Activated CD4-positive, alpha-beta T cell treated with anti-CD3 and anti-CD28 coated beads for 36 hours (primary cell): Measurements from ENCODE around the gene ITPA. TPM values are rescaled to one million over a fixed set of nuclear protein-coding genes. Genes with fewer than 3 reads are reported as not detected.
"Not testable (repeated sequence)": the region's sequence is repeated elsewhere in the genome, so short reads cannot be mapped to it uniquely, and the experiment has no call there.

Experiments used
- ATAC-seq: fragments of 200-7000 bp; cut with Tn5 transposase; one replicate; pipeline ENCODE4 v1.10.0; 2021; ENCODE audit warnings: mild to moderate bottlenecking, moderate library complexity
- CTCF ChIA-PET: fragments of 350-600 bp; sonication (Branson Sonifier 250); formaldehyde crosslinking; loops from one replicate; lab custom pipeline; 2021; ENCODE audit warnings: antibody characterized with exemption; lab: Charles Lee
- POLR2A ChIA-PET: fragments of 350-600 bp; sonication (Branson Sonifier 250); formaldehyde crosslinking; loops from one replicate; lab custom pipeline; 2021; ENCODE audit warnings: antibody characterized with exemption, inconsistent platforms; lab: Charles Lee
- DNase-seq: peaks from one replicate; pipeline ENCODE4 v3.0.0-alpha.2; 2020
- H3K27ac Mint-ChIP-seq: one replicate; pipeline ENCODE4 v1.8.0; 2021; ENCODE audit warnings: mixed read lengths
- H3K27me3 Mint-ChIP-seq: one replicate; pipeline ENCODE4 v1.8.0; 2021; ENCODE audit warnings: mixed read lengths
- H3K36me3 Mint-ChIP-seq: one replicate; pipeline ENCODE4 v1.8.0; 2021; ENCODE audit warnings: low read depth, mixed read lengths
- H3K4me1 Mint-ChIP-seq: one replicate; pipeline ENCODE4 v1.8.0; 2021; ENCODE audit warnings: mixed read lengths
- H3K4me3 Mint-ChIP-seq: one replicate; pipeline ENCODE4 v1.8.0; 2021; ENCODE audit warnings: mild to moderate bottlenecking, moderate library complexity, mixed read lengths
- H3K9me3 Mint-ChIP-seq: one replicate; pipeline ENCODE4 v1.8.0; 2021; ENCODE audit warnings: low read depth, mixed read lengths
- intact Hi-C, 2 experiments: fragments of 100-400 bp; cut with DNase I in 1 of 2; cut with micrococcal nuclease in 1 of 2; formaldehyde crosslinking; loops; one replicate each; pipeline versions ENCODE4 v1.14.2 to v1.15.1; 2022 to 2024; cut with DNase I, micrococcal nuclease
- total RNA-seq, 2 experiments: library from RNA; stranded (reverse); gene quantifications; one replicate each; pipeline ENCODE4 v1.2.3, GENCODE V29; 2021

Gene ITPA
- total RNA-seq, 2 experiments from 2014 or later: 32.7 to 67.5 TPM

DNA sequence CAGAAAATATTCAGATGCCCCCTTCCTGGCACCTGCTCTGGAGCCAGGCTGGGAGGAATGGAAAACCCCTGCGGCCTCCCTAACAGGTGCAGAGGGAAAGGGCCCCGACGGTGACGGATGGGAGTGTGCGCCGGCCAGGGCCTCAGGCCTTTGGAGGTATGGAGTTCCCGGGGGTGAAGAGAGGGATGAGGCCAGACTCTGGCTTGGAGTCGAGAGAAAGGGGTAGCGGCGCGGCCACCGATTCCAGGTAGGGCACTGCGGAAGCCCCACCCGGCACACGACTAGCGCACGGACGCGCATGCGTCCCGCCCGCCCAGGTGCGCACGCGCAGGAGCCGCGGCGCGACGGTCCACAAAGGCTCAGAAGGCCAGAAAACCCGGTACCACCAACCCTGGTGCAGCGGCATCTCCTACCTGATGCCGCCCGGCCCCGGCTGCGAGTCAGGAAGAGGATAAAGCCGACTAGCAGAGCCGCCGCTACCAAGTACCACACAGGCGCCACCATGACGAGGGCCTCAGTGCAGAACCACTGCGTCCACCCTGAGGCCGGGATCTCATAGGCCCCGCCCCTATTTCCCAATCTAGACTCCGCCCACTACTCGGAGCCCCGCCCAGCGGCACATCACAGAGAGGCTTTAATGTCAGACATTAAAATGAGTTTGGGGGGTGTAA lies 5.0 kb upstream of the ITPA start, which contains the start of gene DDRGK1:
Gene DDRGK1, minus strand, starts transcription at position 559 of the 671 bp plus-strand sequence. Its CDS starts 55 bp downstream, at position 504.
- ATAC-seq (peak; percentile 91), DNase-seq (peak; percentile 94)
- H3K4me3 Mint-ChIP-seq: peak within 1 kb of the TSS; percentile 92
- ChIA-PET POLR2A (no interaction called here), CTCF (no interaction called here)
- intact Hi-C loops: loop anchor here (1.0 to 5.0 kb wide), 8 partner anchors 31 to 563 kb away; partner anchors contain the start of genes FASTKD5 (in 2 of the 2), MRPS26 (in 2 of the 2), UBOX5 (in 2 of the 2) and ADISSP (in 1 of the 2)
- H3K4me1 Mint-ChIP-seq: peaks cover 12% of the 10 kb centered on the region
- no peaks in the 10 kb centered on the region for H3K27me3 Mint-ChIP-seq
- peak within 1 kb of the TSS; percentile 98 for H3K27ac Mint-ChIP-seq
- no peaks in the 10 kb centered on the region for H3K9me3 Mint-ChIP-seq
- H3K36me3 Mint-ChIP-seq: peaks cover 25% of the 10 kb centered on the region

DNA sequence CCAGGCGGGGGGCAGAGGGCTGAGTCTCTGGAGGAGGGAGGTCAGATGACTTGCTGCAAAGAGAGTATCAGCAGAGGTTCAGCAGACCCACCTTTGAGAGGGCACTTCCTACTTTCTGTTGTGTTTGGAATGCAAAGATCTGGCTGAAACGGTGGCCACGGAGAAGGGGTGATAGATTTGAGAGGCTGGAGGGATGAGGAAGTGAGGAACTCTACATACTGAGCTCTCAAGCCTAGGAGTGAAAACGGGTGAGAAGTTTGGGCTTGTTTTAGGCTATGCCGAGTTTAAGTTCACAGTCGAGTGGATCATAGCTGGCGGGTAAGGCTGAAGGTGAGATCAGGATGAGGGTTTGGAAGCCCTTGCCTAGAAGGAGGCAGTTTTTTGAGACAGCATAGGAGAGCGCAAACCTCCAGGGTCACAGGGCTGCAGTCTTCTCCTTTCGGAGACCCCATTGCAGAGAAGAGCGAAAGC lies 477 bp upstream of the ITPA start:
- peaks cover 14% of the 10 kb centered on the region for H3K36me3 Mint-ChIP-seq
- DNase-seq (no peak), ATAC-seq (no peak)
- peaks cover 13% of the 10 kb centered on the region for H3K4me1 Mint-ChIP-seq
- intact Hi-C loops: loop anchor here in 1 of 2 experiments (1.0 to 2.0 kb wide), 2 partner anchors 36 to 50 kb away; partner anchors contain the start of genes FASTKD5, LZTS3 and UBOX5
- peak overlapping the region; percentile 90 for H3K4me3 Mint-ChIP-seq
- H3K27me3 Mint-ChIP-seq: no peaks in the 10 kb centered on the region
- H3K27ac Mint-ChIP-seq: peak overlapping the region; percentile 92
- ChIA-PET CTCF (interaction anchor here (1.0 to 1.5 kb wide), 3 partner anchors 9 to 107 kb away, joined by 3 to 4 read pairs (median 3); no protein-coding TSS in a partner anchor), POLR2A (no interaction called here)
- no peaks in the 10 kb centered on the region for H3K9me3 Mint-ChIP-seq

DNA sequence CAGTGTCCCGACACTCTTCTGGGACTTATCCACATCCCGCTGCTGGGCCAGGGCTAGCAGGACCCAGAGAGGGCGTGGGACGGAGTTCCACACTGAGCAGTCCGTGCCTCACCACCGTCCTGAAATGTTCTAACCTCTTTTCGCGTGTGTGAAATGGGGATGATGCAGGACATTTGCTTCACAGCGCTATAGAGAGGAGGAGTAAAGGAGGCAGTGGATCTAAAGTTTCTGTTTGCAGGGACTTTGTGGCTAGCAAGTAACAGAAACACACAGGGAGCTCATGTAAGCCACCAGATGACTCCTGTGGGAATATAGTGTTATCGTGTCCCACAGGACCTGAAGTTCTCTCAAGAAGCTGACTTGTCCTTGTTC lies 634 bp downstream of the ITPA start:
- intact Hi-C loops: loop anchor here in 1 of 2 experiments (1.0 to 2.0 kb wide), 2 partner anchors 37 to 51 kb away; partner anchors contain the start of genes FASTKD5, LZTS3 and UBOX5
- ChIA-PET POLR2A (no interaction called here), CTCF (interaction anchor here (1.2 to 1.3 kb wide), 2 partner anchors 10 to 39 kb away, joined by 3 to 4 read pairs; no protein-coding TSS in a partner anchor)
- H3K9me3 Mint-ChIP-seq: no peaks in the 10 kb centered on the region
- H3K27me3 Mint-ChIP-seq: no peaks in the 10 kb centered on the region
- H3K4me3 Mint-ChIP-seq: peak overlapping the region; percentile 90
- DNase-seq: peak; percentile 28
- peak; percentile 54 for ATAC-seq
- H3K27ac Mint-ChIP-seq: peak overlapping the region; percentile 92
- peaks cover 10% of the 10 kb centered on the region for H3K4me1 Mint-ChIP-seq
- H3K36me3 Mint-ChIP-seq: peaks cover 15% of the 10 kb centered on the region

DNA sequence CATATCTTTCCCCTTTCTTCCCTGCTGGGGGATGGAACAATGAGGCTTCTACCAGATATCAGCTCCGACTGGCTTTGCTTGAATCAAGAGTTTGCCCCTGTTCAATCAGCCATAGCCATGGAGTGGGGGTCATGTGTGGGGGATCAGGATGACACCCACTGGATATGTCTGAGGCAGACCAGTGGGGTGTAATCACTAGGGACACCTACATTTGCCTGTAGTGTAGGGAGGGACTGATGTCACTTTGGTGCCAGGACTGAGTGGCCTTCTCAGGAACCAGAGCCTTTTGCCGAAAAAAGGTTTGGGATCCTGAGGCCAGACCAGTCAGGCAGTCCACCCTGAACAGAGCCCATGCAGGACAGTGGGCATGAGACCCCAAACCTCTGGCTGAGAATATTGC lies 1.0 kb downstream of the ITPA start:
- ChIA-PET CTCF (interaction anchor here (1.2 to 1.3 kb wide), 2 partner anchors 9 to 39 kb away, joined by 3 to 4 read pairs; no protein-coding TSS in a partner anchor), POLR2A (no interaction called here)
- peak overlapping the region; percentile 92 for H3K27ac Mint-ChIP-seq
- no peaks in the 10 kb centered on the region for H3K9me3 Mint-ChIP-seq
- no peaks in the 10 kb centered on the region for H3K27me3 Mint-ChIP-seq
- peaks cover 10% of the 10 kb centered on the region for H3K4me1 Mint-ChIP-seq
- no peak for DNase-seq
- no peak for ATAC-seq
- H3K4me3 Mint-ChIP-seq: peak overlapping the region; percentile 90
- intact Hi-C loops: no loop called here
- peaks cover 15% of the 10 kb centered on the region for H3K36me3 Mint-ChIP-seq

DNA sequence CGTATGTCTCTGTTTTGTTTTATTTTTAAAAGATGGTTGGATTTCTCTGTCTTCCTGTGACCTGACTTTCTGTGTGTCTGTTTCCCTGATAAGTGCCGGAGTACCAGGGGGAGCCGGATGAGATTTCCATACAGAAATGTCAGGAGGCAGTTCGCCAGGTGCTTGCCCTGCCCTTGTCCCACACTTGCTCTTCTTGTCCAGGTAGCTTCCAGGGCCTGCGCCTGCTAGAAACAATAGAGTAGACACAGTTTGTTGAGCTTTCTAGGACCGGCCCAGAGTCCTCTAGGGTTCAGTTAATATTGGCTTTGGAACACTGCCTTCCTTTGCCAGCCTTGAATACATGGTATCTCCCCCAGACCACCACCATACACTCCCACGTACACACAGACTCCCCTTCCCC lies 3.9 kb downstream of the ITPA start:
- H3K27me3 Mint-ChIP-seq: no peaks in the 10 kb centered on the region
- CTCF ChIA-PET: no interaction called here
- H3K9me3 Mint-ChIP-seq: no peaks in the 10 kb centered on the region
- POLR2A ChIA-PET: no interaction called here
- H3K4me3 Mint-ChIP-seq: no peak overlapping the region
- H3K4me1 Mint-ChIP-seq: peaks cover 10% of the 10 kb centered on the region
- peaks cover 17% of the 10 kb centered on the region for H3K36me3 Mint-ChIP-seq
- intact Hi-C loops: no loop called here
- no peak overlapping the region for H3K27ac Mint-ChIP-seq
- DNase-seq (no peak), ATAC-seq (no peak)

DNA sequence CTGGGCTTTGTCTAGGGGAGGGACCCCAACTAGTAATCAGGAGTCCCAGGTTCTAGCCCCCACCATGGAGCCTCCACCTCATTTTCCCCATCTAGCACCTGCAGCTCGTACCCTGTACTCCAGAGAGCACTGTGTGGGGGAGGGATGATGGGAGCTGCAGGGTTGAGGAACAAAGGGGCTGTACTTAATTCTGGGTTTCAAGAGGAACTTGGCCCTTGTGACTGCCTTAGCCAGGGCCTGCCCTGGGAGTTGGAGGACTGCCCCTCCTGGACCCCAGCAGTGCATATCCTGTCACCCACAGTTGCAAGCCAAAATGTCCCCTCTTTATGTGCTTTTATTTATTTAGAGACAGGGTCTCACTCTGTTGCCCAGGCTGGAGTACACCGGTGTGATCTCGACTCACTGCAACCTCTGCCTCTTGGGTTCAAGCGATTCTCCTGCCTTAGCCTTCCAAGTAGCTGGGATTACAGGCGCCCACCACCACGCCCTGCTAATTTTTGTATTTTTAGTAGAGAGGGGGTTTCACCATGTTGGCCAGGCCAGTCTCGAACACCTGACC lies 6.1 kb downstream of the ITPA start:
- H3K4me3 Mint-ChIP-seq, H3K9me3 Mint-ChIP-seq, CTCF ChIA-PET, H3K27ac Mint-ChIP-seq, H3K27me3 Mint-ChIP-seq, DNase-seq, ATAC-seq, H3K4me1 Mint-ChIP-seq: not testable (repeated sequence)
- intact Hi-C loops: loop anchor here in 1 of 2 experiments (5.0 kb wide), 1 partner anchor 62 kb away; no protein-coding TSS in a partner anchor
- POLR2A ChIA-PET: interaction anchor here (0.6 kb wide), 1 partner anchor 56 kb away, joined by 3 read pairs; no protein-coding TSS in a partner anchor
- peaks cover 19% of the 10 kb centered on the region for H3K36me3 Mint-ChIP-seq

DNA sequence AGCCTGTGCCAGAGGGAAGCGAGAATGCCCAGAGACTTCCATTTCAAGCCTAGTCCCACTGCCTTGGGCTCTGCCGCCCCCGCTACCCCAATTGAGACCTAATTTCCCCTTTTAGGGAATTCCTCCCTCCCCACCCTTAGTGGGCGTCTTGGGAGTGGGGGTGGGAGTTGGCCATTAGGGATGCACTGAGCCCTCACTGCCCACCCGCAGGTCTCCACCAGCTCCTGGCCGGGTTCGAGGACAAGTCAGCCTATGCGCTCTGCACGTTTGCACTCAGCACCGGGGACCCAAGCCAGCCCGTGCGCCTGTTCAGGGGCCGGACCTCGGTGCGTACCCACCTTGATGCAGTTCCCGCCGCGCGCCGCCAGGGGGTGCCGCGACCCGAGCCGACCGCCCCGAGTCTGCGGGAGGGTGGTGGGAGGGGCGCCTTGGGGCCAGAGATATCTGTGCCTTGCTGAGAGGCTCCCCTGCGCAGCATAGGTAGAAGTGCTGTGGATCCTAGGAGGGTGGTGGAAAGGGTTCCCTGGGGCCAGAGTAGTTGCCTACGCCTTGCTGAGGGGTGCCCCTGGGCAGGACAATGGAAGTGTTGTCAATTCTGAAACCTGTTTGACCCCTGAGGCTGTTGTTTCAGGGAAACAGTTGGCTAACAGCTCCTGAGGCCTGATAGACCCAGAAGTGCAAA lies 9.2 kb downstream of the ITPA start:
- CTCF ChIA-PET: interaction anchor here (0.6 to 7.8 kb wide), 21 partner anchors 8 to 793 kb away, joined by 3 to 76 read pairs (median 3); partner anchors contain the start of gene SLC4A11
- Mint-ChIP-seq H3K9me3 (no peaks in the 10 kb centered on the region), H3K4me3 (no peak overlapping the region), H3K4me1 (peaks cover 14% of the 10 kb centered on the region), H3K36me3 (peaks cover 33% of the 10 kb centered on the region), H3K27me3 (no peaks in the 10 kb centered on the region), H3K27ac (no peak overlapping the region)
- ATAC-seq (peak; percentile 86), DNase-seq (peak; percentile 86)
- POLR2A ChIA-PET: no interaction called here
- intact Hi-C loops: loop anchor here (1.0 to 5.0 kb wide), 4 partner anchors 58 to 98 kb away; no protein-coding TSS in a partner anchor

DNA sequence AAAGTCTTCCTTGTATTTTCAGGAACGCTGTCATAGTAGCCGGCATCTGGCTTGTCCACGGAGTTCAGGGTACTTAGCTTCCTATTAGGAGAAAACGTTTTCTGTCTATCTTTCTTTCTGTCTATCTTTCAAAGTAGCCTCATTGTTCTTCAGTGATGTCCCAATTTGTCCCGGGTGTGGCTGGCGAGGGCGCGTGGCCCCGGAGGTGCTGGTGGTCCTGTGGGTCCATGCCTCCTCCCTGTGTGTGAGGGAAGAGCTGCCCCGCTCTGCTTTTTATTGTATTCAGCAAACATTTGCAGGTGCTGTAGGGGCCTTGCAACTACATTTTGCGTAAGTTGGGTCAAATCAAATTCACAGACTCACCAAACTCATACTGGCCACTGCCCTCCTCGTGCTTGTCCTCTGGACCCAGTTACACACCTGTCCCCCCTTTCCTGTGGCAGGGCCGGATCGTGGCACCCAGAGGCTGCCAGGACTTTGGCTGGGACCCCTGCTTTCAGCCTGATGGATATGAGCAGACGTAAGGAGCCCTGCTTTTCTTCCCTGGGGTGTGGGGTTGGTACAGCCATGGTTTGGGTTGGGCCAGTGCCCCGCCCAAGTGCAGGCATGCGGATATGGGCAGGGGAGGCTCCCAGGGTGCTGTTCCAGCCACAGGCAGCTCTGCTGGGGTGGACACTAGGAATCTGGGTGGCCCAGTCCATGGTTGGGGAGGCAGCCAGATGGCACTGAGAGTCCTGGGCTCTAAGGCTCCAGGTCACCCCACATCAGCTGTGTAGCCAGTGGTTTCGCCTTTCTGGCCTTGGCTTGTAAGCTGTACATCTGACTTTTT lies 12.3 kb downstream of the ITPA start:
- no peak overlapping the region for H3K27ac Mint-ChIP-seq
- peaks cover 26% of the 10 kb centered on the region for H3K36me3 Mint-ChIP-seq
- H3K9me3 Mint-ChIP-seq: no peaks in the 10 kb centered on the region
- no peak for ATAC-seq
- DNase-seq: no peak
- H3K4me1 Mint-ChIP-seq: peaks cover 17% of the 10 kb centered on the region
- ChIA-PET CTCF (interaction anchor here (0.6 to 7.8 kb wide), 3 partner anchors 94 to 792 kb away, joined by 3 to 76 read pairs (median 3); no protein-coding TSS in a partner anchor), POLR2A (no interaction called here)
- intact Hi-C loops: no loop called here
- no peaks in the 10 kb centered on the region for H3K27me3 Mint-ChIP-seq
- H3K4me3 Mint-ChIP-seq: no peak overlapping the region

DNA sequence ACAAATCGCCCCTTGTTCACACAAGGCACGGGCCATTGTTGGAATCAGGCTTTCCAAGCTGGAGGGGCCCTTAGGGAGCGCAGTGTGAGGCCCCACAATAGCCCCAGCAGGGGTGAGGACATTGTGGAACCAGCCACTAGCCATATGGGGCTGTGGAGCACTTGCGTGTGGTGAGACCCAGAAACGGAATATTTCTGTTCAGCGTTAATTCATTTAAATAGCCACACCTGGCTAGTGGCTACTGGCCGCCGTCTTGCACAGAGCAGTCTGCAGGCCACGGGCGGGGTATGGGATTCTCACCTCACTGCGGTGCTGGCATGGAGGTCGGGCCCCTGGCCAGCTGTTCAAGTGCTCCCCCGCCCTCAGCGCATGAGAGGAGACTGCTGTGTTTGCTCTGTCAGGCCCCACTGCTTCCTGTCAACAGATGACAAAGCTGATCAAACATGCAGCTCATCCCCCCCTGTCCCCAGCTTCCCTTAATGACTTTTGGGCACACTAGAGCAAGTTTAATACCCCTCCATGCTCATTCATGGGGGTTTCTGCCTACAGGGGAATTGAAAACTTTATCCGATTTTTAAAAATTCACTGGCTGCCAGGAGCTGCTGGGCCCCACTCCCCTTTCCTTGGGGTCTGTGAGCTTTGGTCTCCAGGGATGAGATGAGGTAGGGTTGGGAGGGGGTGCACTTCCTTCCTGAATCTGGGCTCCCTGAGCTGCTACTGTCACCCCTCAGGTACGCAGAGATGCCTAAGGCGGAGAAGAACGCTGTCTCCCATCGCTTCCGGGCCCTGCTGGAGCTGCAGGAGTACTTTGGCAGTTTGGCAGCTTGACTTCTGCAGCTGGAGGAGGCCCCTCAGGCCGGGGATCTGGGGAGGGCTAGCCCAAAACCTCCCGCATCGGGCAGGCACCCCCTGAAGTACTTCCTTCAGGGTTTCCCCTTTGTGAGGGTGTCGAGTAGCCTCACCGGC lies 13.6 kb downstream of the ITPA start:
- Mint-ChIP-seq H3K36me3 (peaks cover 24% of the 10 kb centered on the region), H3K9me3 (no peaks in the 10 kb centered on the region), H3K4me1 (peaks cover 17% of the 10 kb centered on the region), H3K27me3 (no peaks in the 10 kb centered on the region), H3K4me3 (no peak overlapping the region), H3K27ac (peak overlapping the region; percentile 31)
- intact Hi-C loops: no loop called here
- POLR2A ChIA-PET: interaction anchor here (0.7 kb wide), 1 partner anchor 87 kb away, joined by 3 read pairs; no protein-coding TSS in a partner anchor
- DNase-seq (peak; percentile 69), ATAC-seq (peak; percentile 77)
- CTCF ChIA-PET: interaction anchor here (0.9 to 7.8 kb wide), 4 partner anchors 14 to 92 kb away, joined by 3 to 76 read pairs (median 4); no protein-coding TSS in a partner anchor
